ENCODE data around the gene LCN2.
A peak's percentile ranks its signal among the peaks of the same experiment; 100 is the strongest.

Gene LCN2

DNA sequence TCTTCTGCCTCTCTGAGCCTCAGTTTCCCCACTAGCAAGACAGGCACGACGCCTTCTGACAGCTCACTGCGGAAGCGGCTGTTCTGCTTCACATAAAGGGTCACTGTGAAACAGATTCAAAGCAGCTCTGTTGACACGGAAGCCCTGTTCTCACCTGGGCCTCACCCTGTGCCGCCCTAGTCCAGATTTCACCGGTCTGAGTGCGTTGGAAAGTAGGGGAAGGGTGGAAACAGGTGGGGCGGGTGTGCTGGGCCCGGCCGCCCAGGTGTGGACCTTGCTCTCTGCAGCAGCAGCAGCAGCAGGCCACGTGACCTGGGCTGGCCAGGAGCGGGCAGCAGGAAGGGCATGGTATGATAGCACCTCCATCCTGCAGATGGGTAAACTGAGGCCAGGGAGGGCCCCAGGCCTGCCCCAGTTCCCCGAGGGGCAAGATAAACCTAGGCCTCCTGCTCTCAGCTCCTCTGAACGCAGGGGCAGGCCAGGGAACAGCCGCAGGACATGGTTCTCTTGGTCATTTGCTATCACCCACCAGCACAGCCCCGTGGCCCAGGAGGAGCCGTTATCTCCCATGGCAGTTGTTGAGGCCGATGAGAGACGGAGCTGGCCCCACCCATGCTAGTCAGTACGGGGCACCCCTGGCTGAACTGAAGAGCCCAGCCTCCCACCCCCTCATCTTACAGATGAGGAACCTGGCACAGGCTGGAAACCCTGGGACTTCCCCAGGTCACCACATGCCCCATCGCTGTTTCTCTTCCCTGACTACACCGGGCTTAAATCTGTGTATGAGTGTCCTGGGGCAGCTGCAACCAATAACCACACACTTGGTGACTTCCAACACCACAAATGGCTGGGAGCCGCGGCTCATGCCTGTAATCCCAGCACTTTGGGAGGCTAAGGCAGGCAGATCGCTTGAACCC, 33.8 kb upstream of the LCN2 start:
- no peak for DNase-seq

DNA sequence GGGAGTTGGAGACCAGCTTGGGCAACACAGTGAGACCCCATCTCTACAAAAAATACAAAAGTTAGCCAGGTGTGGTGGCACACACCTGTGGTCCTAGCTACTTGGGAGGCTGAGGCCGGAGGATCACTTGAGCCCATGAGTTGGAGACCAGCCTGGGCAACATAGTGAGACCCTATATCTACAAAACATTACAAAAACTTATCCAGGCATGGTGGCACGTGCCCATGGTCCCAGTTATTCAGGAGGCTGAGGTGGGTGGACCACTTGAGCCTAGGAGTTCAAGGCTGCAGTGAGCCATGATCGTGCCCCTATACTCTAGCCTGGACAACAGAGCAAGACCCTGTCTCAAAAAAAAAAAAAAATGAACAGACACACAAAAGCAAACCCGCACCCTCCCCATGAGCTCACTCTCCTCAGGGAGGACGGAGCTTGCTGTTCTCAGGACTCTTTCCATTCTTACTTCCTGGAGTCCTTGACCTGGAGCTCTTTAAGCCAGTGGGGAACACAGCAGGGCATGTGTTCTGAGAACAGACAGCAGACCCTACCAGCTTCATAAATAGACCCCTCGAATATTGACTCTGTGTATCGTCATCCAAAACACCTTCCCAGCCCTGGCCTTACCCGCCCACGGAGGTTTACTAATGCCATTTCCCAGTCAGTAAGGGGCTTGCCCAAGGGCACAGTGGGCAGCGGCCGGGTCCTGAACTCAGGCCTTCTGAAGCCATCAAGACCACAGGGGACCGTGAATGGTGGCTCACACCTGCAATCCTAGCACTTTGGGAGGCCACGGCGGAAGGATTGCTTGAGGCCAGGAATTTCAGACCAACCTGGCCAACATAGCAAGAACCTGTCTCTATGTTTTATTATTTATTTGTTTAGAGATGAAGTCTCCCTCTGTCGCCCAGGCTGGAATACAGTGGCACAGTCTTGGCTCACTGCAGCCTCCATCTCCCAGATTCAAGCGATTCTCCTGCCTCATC, 32.9 kb upstream of the LCN2 start:
- DNase-seq: no peak

DNA sequence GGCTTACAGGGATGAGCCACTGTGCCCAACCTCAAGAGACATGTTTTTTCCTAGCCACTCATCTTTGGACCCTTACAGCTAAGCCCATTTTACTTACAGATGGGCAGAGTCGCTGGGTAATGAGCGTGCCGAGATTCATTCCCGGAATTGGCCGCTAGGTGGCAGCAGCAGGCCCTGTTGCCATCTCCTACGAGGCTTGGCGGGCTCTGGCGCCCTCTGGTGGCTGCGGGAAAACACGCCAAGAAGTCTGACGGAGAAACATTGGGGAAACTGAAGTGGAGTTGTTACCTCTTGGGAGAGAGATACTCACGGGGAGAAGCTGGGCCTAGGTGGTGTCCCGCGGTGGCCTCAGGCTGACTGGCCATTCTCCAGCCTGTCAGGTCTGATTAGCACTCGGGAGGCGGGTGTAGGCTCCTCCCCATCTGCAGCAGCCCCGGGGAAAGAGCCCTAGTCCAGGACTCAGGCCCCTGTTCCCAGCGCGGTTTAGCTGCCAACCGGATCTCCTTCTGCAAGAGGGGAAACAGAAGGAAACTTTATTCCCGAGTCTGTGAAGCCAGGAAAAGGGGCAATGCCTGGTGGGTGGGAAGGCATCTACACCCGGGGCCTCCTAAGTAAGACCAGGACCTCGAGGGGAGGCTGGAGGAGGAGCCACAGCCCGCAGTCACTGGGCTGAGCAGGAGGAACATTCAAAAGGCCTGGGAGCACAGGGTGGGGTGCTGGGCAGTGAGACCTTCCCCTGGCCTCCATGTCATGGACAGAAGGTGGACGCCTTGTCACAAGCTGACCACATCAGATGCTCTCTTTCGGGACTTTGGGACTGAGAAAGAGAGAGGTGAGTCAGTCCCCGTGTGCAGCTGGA, 31.4 kb upstream of the LCN2 start:
- DNase-seq: peak; percentile 69 to 78

DNA sequence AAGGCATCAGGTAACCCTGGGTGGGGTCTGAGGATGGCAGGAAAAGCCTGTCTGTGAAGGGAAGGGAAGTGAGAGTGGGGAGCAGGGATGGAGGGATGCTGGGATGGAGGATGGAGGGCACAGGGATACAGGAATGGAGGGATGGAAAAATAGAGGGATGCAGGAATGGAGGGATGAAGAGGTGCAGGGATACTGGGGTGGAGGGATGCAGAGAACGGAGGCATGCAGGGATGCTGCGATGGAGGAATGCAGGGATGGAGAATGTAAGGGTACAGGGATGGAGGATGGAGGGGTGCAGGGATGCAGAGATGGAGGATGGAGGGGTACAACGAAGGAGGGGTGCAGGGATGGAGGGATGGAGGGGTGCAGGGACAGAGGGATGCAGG, 30.8 kb upstream of the LCN2 start:
- DNase-seq: no peak

DNA sequence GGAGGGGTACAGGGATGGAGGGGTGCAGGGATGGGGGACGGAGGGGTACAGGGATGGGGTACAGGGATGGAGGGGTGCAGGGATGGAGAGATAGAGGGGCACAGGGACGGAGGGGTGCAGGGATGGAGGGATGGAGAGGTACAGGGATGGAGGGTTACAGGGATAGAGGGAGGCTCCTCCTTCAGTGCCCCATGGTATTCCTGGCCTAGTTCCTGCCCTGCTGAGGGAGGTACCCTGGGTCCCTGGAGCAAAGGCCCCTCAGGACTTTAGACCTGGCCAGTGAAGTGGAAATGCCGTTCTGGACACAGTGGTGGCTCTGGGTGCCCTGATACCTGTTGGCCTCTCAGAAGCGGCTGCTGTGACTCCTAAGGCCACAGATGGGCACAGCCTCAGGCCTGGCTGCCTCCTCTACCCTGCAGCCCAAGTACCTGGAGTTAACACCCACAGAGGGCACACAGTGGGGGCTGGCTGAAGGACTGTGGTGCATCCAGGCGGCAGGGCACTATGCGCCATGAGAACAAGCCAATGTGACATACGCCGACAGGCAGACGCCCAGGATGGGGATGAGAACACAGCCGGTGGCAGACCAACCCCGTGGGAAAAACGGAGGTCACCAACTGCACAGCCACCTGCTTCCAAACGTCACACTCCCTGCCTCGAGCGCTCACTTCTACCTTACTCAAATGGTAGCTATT, 30.1 kb upstream of the LCN2 start:
- no peak for DNase-seq

DNA sequence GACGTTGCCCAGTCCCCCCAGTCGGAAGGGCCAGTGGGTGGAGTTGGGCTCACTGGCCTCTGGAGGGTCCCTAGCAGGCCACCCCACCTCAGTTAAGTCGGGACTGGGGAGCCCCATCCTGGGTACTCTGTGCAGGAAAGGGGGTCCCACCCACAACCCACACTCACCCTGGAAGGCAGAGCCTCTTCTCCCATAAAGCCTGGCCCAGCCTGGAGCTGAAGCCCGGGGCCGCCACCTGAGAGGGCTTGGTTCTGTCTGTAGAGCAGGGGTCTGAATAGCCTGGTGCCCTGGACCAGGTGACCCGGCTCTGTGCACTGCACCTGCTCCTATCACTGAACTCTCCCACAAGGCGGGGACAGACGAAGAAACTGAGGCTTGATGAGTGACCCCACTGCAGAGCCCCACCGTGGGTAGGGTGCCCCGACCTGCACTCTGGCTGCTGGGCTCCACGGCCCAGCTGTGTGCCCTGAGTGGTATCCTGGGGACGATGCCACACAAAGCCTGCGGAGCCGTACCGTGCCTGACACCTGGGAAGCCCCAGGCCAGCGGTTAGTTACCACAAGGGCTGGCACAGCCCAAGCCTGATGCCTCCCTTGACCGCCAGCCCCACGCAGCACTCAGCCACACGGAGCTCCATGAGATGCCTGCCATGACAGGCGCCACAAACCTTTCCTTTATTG, 29.1 kb upstream of the LCN2 start:
- no peak for DNase-seq

DNA sequence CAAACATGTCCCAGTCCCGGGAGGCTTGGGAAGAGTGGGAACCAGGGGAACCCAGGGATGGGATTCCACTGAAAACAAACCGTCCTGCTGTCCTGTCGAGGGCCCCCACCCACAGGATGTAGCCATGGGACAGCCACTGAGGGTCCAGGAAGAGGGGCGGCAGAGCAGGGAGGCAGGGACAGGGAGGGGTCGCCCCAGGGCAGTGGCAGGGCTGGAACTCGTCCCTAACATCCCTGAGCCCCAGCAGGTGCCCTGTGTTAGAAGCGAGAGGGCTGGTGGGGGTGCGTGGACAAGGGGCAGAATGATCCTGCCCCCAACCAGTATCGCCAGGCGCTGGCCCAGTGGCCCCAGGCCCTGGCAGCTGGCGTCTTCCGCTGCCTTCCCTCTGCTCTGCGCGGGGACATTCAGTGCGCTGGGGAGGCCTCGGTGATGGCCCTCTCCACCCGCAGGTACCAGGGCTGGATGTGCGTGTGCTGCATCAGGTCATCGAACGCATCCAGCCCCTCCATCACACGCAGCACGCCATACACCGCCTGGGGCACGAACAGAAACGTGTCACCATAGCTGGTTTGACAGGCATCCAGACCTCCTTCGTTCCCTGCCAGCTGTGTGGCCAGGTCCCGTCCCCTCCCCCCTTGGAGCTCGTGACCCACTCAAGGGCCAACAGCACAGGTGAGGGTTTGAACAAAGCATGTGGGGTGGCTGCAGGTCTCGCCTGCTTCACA, 28.4 kb upstream of the LCN2 start:
- DNase-seq: no peak

DNA sequence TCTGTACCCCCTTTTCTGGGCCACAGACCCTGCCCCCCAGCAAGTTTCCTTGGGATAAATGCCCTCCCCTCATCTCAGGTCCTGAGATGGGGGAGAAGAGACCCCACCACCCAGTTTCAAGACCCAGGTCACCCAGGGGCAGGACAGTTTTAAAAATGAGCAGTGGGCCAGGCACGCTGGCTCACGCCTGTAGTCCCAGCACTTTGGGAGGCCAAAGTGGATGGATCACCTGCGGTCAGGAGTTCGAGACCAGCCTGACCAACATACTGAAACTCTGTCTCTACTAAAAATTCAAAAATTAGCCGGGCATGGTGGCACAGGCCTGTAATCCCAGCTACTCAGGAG, 27.8 kb upstream of the LCN2 start:
- DNase-seq: no peak

DNA sequence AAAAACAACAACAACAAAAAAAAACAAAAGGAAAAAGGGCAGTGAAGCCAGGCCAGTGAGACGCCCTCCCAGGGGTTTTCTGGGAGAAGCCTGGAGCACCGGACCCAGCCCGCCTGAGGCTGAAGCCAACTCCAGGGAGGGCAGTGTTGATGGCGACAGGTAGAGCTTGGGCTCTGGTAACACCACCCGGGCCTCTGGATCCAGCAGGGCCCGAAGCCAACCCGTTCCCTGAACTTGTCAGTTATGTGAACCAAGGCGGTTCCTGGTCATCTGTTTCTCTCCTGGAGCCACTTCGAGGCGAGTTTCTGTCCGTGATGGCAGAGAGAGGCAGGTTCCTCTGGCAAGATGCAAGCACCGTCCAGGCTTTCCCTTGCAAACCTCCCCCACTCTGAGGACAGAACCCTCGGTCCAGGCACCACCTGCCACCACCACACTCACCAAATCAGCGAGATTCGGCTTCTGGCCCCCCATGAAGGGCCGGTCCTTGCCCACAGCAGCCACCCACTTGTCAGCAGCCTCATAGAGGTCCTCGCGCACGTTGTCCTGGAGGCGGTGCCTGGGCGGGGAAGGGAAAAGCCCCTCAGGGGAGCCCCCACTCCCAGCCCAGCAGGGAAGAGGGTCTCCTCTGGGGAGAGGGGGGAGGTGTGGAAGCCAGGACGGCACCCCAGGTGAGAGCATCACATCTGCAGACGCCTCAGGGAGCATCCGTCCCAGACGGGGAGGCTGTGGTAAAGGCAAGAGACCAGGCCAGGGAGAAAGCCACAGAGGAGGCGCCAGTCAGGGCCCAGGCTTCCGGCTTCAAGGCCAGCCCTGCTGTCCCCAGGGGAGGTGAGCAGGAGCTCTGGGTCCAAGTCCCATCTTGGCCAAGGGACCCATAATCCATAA, 27.1 kb upstream of the LCN2 start:
- no peak for DNase-seq

DNA sequence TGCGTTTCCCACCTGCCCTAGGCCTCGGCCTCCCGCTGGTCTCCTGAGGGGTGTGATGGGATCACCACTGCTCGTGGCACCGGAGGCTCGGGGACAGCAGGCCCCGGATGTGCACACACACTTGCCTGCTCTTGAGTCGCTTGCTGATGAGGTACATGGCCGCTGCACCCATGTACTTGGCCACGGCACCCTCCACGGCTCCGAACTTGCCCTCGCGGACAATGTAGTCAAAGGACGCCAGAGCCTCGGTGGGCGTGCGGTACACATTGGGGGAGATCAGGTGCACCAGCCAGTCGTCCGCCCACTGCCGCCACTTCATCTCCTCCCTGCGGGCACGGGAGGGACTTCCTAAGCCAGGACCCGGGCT, 26.5 kb upstream of the LCN2 start:
- DNase-seq: no peak

DNA sequence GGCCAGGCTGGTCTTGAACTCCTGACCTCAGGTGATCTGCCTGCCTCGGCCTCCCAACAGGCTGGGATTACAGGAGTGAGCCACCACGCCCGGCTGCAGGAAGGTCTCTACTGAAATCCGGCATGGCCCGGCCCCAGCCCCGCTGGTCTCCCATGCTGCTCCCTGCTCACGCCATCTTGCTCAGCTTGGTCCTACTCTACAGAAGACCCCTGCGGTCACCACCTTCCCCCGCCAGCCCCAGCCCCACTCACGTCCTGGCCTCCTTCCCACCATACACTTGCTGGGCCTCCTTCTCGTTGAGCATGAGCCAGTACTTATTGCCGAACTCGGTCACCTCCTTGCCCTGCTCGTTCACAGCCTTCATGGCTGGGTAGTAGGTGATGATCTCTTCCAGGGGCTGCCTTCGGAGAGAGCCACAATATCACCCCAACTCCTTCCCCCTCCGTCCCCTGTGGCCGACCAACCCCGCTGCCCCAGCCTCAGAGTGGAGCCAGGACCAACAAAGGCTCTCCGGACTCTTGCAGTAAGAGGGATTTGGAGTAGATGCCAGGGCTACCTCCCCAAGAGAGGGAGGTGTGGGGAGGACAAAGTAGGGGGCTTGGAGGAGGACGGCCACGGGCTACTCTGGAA, 25.7 kb upstream of the LCN2 start:
- DNase-seq: no peak

DNA sequence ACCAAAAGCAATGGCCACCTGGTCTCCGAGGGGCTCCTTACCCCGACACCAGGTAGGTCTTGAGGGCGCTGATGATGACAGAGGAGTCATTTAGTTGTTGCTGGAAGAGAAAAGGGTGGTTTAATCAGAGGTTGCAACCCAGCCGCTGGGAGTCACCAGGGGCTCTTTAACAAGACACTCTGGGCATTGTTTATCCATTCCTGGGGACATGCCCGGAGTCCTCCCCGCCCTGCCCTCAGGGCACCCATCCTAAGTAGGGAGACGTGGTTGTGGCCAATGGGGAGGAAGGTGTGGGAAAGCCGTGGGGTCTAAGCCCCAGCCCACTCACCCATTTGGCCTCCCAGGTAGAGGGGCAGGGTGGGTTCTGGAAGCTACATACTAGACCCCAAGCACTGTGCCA, 24.8 kb upstream of the LCN2 start:
- DNase-seq: no peak

DNA sequence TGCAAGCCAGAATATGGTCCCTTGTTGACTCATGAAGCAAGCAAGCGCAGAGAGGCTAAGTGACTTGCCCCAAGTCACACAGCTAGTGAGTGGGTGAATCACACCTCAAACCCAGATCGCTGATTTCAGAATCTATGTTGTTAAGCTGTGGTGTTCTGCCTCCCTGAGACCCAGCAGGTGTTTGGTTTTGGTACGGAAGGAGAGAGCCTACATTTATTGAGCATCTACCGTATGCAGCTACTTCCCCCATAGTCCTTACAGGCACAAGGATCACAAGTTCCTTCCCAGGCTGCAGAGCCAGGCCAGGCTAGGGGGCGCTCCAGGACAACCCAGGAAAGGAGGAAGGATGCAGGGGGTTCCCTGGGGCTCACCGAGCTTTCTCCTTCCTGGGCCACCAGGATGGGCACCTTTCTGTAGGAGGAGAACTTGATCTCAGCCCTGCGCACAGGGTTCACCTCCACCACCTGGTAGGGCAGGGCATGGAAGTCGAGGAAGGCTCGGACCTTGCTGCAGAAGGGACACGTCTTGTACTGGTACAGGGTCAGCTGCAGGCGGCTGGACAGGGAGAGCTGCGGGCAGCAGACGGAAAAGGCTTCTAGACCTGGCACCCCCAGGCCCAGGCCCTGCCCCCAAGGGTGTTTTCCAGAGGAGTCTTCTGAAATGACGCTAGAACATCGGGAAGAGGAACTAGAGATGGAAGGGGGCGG, 24.2 kb upstream of the LCN2 start:
- DNase-seq: peak; percentile 53 to 78

DNA sequence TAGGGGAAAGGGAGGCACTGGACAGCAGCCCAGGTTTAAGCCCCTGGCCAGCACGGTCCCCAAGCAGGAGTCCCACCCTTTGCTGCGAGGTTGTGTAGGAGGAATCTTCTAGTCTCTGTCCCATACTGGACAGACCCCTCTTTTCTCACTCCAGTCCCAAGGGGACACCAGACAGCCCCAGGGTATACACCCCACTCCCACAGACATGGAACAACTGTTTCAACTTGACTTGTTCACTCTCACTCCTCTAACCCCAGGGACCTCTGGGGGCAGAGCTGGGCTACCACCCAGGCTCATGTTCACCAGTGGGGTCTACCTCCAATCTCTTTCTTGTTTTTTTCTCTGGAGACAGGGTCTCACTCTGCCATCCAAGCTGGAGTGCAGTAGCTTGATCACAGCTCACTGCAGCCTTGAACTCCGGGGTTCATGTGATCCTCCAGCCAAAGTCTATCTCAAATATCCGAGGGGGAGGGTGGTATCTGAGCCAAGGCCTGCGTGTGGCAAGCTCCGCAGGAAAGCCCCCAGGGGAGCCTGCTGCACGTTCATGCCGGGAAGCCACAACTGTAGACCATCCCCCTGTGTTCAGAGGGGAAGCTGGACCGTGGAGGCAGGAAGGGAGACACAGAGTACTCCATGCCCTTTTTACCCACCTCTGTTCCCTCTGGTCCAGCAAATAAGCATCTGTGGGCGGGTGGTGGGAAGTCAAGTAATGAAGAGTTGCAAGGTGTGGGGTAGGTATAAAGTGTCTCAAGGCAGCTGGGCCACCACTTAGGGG, 23.5 kb upstream of the LCN2 start:
- no peak for DNase-seq

DNA sequence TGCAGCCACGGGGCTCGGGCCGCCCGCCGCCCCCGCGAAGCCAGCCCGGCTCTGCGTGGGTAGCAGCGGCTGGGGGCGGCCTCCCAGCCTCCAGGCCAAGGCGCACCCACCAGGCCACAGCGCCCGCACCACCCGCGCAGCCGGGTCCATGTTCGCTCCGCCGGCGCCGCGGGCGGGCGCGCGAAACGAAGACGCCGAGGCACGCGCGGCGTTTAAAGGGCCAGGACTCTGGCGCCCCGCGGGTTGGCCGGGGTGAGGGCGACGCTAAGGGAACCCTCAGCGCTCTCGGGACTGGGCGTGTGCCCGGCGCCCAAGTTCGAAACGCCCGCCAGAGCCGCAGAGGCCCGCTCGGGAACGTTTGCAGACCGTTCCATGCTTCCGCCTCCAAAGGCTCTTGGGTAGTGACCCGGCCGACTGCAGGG, 21.7 kb upstream of the LCN2 start, which contains the start of gene PTGES2:
PTGES2 (minus strand) TSS at position 162 of the 422 bp plus-strand sequence; CDS start at position 150, 12 bp downstream.
- peak; percentile 62 to 68 for DNase-seq

DNA sequence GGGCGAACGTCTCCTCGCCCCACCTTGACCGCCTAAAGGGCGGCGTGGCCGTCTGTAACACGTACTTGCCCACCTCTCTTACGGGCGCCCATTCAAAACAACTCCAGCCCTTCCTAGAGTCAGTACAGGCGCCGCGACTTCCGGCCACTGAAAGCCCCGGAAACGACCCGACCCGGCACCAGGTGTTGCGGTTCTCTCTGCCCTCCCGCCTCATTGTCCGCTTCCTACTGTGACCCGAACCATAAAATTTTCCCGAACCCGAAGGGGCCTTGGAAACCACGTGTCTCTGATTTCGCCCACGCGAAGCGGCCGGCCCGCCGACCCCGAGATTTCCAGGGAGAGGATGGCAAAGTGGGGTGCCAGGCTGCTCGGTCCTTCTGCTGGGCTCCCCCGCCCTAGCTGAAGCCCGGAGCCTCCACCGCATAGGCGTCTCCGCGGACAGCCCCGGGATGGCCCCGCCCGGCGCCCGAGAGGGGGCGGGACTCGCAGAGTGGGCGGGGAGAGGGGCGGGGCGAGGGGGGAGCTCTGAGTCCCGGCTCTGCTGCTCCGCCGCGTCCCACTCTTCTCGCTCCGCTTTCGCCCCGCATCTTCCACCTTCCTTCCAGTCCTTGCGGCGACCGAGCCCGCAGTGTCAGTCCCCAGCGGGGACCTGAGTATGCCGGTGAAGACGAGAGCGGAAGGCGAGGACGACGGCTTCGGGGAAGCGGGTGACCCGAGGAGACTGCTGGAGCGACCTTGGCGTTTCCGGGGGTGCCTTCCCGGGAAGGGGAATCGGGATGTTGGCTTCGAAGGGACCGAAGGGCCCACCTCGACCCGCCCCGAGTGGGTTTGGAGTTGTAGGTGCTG, 21.0 kb upstream of the LCN2 start:
- peak; percentile 87 to 89 for DNase-seq
